ENCODE measurements around the gene NAIP.

DNA sequence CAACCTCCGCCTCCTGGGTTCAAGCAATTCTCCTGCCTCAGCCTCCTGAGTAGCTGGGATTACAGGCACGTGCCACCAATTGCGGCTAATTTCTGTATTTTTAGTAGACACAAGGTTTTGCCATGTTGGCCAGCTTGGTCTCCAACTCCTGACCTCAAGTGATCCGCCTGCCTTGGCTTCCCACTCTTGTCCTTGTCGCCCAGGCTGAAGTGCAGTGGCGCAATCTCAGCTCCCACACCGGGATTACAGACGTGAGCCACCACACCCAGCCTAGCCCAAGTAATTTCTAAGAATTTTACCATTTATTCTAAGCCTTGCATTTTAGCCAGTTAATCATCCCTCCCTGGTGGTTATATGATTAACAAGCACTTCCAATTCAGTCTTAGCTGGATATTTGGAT is 11.0 kb downstream of the NAIP start:
- TF ChIP-seq TAF1 (IDR thresholded peaks at IDR 0.05; ENCODE audit: low read depth, low read length) (no peak), POLR2A (IDR thresholded peaks at IDR 0.05; ENCODE audit: low read depth, low read length) (no peak), POLR2AphosphoS5 (IDR thresholded peaks at IDR 0.05; ENCODE audit: low read depth, low read length) (no peak), SPI1 (IDR thresholded peaks at IDR 0.05; ENCODE audit: low read depth, low read length) (no peak), PAX5 (IDR thresholded peaks at IDR 0.05; ENCODE audit: insufficient read depth, low read length, severe bottlenecking) (no peak), POU2F2 (IDR thresholded peaks at IDR 0.05; ENCODE audit: low read depth, low read length) (no peak)

Measured in GM12891 (cell line).